HG02973 (cell line): Measurements from ENCODE around the gene RASAL2.
"Not testable (repeated sequence)": the region's sequence is repeated elsewhere in the genome, so short reads cannot be mapped to it uniquely, and the experiment has no call there.

Source experiments
- ATAC-seq: cut with Tn5 transposase; IDR thresholded peaks from one replicate; pipeline ENCODE4 v1.9.1; 2021; ENCODE audit warnings: moderate library complexity; ENCODE audit not compliant: unreplicated experiment

The RASAL2 gene

GRCh38 chr1:178109348-178110143 lies 15.6 kb downstream of the RASAL2 start:
- ATAC-seq = no peak

- ATAC-seq = no peak
Observed at GRCh38 chr1:178115260-178115659, 21.4 kb downstream of the RASAL2 start.

DNA sequence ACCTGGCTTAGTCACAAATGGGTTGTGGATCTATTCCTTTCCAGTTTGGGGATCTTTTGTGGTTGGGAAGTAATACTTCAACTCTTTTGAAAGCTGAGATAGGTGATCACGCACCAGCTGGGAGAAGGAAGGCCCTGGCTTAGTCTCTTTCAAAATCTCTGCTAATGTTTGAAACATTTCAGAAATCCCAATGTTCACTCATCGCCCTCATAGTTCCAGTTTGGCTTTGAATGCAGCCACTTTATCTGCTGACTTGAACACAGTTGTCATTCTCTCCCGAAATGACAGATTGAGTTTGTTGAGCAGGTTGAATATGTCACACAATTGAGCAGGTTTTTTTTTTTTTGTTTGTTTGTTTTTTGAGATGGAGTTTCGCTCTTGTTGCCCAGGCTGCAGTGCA lies 24.6 kb downstream of the RASAL2 start:
- no peak for ATAC-seq

GRCh38 chr1:178119628-178120027 lies 25.7 kb downstream of the RASAL2 start:
- no peak for ATAC-seq

GRCh38 chr1:178120088-178120487 lies 26.2 kb downstream of the RASAL2 start:
- no peak for ATAC-seq

GRCh38 chr1:178120520-178121052 lies 26.7 kb downstream of the RASAL2 start:
- not testable (repeated sequence) for ATAC-seq

- ATAC-seq = no peak
Observed at GRCh38 chr1:178121883-178122282, 28.0 kb downstream of the RASAL2 start.

- ATAC-seq = peak; percentile 81
Observed at GRCh38 chr1:178122283-178122682, 28.4 kb downstream of the RASAL2 start.

- ATAC-seq = no peak
Observed at GRCh38 chr1:178124115-178124514, 30.2 kb downstream of the RASAL2 start.

DNA sequence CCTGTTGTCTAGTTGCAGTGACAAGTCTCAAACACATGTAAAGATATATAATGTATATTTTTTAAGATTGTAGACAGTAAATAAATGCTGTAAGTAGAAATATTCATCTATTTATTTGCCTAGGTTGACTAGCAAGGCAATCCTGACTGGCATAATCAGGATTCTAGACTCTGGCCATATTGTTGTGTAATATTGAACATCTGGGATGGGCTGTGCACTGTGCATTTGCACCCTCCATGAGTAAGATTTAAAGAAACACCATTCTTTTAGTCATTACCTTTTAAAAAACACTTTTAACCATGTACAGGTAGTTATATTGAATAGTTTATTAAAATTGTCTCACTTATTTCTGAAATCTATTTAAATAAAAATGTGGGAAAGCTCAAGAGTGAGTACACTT lies 32.4 kb downstream of the RASAL2 start:
- no peak for ATAC-seq

DNA sequence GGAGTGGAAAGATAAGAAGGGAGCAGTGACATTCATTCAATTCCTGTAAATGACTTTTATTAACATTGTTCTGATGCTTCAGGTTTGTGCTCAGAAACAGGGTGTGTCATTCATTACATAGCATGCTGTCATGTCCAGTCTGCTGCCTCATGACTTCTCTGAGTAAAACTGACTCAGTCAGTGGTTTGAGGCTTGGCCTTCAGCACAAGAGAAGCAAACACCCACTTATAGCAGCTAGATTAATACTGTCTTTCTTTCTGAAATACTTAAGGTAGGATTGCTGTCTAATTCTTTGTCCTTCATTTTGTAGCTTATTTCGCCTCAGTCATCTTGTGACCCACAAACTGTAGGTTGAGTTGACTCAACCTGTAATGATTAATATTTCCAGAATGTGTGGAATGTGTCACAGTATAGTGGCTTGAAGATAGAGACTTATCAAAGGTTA lies 32.9 kb downstream of the RASAL2 start:
- ATAC-seq = peak; percentile 59

DNA sequence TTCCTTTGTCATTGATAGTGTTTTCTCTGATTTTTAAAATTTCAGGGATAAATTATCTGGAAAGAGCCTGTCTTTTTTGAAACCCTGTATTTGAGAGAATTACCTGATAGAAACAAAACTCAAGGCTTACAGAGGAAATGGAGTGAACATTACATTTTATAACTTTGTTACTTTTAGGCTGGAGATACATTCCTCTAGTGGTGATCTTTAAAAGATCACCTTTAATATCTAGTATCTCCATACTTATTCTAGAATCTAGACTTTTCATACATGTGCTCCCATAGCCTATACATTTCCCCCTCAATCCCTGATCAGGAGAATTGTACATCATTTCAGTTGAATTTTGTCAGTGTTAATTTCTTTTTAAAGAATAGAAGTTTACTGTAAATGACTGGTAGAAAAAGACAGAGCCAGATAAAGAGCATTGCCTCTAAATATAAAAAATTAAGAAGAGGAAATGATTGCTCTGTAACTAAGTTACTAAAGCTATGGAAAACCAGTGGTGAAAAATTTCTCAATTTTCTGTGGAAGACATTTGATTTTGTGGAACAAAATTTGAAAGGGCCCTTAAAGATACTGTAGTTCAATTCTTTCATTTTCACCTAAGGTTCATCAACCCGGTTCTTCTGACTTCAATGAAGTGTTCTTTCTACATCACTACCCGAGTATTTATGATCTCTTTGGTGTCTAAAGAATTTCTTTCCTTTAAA lies 33.7 kb downstream of the RASAL2 start:
- ATAC-seq = no peak

- no peak for ATAC-seq
Observed at GRCh38 chr1:178133239-178133989, 39.5 kb downstream of the RASAL2 start.

DNA sequence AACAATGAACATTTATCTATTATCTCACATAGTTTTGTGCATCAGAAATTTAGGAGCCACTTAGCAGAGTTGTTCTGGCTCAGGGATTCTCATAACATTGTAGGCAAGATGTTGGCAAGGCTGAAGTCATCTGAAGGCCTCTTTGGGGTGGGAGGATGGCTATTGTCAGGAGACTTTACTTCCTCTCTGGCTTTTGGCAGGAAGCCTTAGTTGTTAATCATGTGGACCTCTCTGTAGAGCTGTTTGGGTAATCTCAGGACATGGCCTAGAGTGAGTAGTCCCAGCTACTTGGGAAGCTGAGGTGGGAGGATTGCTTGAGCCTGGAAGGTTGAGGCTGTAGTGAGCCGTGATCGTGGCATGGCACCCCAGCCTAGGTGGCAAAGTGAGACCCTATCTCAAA lies 40.2 kb downstream of the RASAL2 start:
- no peak for ATAC-seq

DNA sequence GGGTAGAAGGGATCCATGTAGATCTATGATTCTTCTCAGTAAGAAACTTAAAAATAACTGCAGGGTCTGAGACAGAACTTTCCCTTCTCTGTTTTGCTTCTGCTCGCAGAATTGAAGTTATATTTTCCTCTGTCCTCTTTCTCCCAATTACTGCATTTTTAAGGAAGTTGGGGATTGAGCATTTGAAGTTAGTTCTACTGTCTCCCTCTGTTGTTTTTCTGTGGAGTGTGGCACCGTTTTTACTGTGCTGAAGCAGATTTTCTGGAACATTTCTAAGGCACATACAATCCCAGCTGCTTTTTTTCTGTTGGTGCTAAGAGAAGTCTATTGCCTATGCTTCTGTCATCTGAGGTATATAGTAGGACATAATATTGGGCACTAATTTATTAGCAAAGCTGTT lies 43.3 kb downstream of the RASAL2 start:
- no peak for ATAC-seq

- no peak for ATAC-seq
Observed at GRCh38 chr1:178142806-178143205, 48.9 kb downstream of the RASAL2 start.

GRCh38 chr1:178143730-178144690 lies 50.1 kb downstream of the RASAL2 start:
- ATAC-seq = peak; percentile 65

DNA sequence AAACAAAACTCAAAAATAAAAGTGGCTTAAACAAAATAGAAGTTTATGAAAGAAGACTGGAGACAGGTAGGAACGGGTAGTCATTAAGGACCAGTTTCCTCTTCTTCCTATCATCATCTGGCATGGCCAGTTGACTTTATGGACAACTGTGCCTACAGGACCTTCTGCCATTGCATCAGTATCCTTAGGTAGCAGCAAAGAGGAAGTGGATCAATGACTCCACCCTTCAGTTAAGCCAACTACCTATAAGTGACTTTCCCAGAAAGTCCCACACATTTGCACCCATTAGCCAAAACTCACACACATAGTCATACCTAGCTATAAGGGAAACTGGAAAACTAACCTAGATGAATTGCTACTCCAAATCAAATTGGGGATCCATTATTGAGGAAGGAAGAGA lies 51.7 kb downstream of the RASAL2 start:
- no peak for ATAC-seq

DNA sequence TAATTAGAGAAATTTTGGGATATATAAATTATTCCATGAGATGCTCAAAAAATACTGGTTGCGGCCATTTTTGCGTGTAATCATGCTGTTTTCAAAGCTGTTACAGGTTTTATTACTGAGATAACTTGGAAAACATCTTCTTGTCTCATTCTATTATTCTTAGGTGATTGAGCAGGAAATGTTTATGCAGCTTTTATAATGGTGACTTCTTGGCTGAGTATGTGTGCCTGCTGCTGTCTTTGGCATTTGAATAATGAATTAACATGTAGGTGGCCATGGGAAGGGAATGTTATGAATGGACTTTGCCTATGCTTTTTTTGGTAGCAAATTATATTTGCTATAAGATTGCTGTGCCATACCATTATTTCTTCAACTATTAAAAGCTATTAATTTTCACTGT lies 52.5 kb downstream of the RASAL2 start:
- ATAC-seq = no peak

GRCh38 chr1:178150610-178151009 lies 56.7 kb downstream of the RASAL2 start:
- no peak for ATAC-seq
